Tongue (tissue), 2 donors: Measurements from ENCODE around the gene POLA2. TPM values are rescaled to one million over a fixed set of nuclear protein-coding genes. Genes with fewer than 3 reads are reported as not detected.
"Not testable (repeated sequence)": the region's sequence is repeated elsewhere in the genome, so short reads cannot be mapped to it uniquely, and the experiment has no call there.

ENCODE experiments used
- DNase-seq: peaks from one replicate; pipeline ENCODE4 v3.0.0-alpha.2; 2015
- total RNA-seq: library from RNA; depleted of rRNA; stranded (reverse); fragments of >200 nt; gene quantifications from one replicate; pipeline ENCODE4 v1.2.3, GENCODE V29; 2014

POLA2 gene
- total RNA-seq, 1 donor from 2014 or later: 10.3 TPM

- DNase-seq: no peak
Observed at GRCh38 chr11:65330544-65330943, 68.8 kb downstream of the POLA2 start.

GRCh38 chr11:65332591-65332990, 70.8 kb downstream of the POLA2 start:
- not testable (repeated sequence) for DNase-seq

GRCh38 chr11:65334696-65335295, 73.0 kb downstream of the POLA2 start:
- no peak for DNase-seq

GRCh38 chr11:65338676-65339075, 76.9 kb downstream of the POLA2 start:
- DNase-seq: no peak

GRCh38 chr11:65340226-65340625, 78.5 kb downstream of the POLA2 start:
- DNase-seq: no peak

- DNase-seq: no peak
Observed at GRCh38 chr11:65341856-65342255, 80.1 kb downstream of the POLA2 start.

Other genes starting within 250 kb of the POLA2 start
- gene ARL2, start 247.8 kb upstream of the POLA2 start, total RNA-seq: 131 TPM
- 15.7 TPM for gene SNX15, start 234.5 kb upstream of the POLA2 start, total RNA-seq
- gene SAC3D1, start 220.8 kb upstream of the POLA2 start, total RNA-seq: 8.5 TPM
- gene NAALADL1, start 203.4 kb upstream of the POLA2 start, total RNA-seq: 6.4 TPM
- 4.9 TPM for gene CDCA5, start 177.9 kb upstream of the POLA2 start, total RNA-seq
- 25.5 TPM for gene ZFPL1, start 177.7 kb upstream of the POLA2 start, total RNA-seq
- gene VPS51, start 165.7 kb upstream of the POLA2 start, total RNA-seq: 311 TPM
- 13.2 TPM for gene TM7SF2, start 150.1 kb upstream of the POLA2 start, total RNA-seq
- 3.5 TPM for gene ZNHIT2, start 144.3 kb upstream of the POLA2 start, total RNA-seq
- gene FAU, start 139.8 kb upstream of the POLA2 start, total RNA-seq: 265 TPM
- 38.1 TPM for gene MRPL49, start 139.6 kb upstream of the POLA2 start, total RNA-seq
- 16.4 TPM for gene SYVN1, start 127.4 kb upstream of the POLA2 start, total RNA-seq
- gene SPDYC, start 91.7 kb upstream of the POLA2 start, total RNA-seq: not detected
- gene CAPN1, start 80.0 kb upstream of the POLA2 start, total RNA-seq: 144 TPM
- 14.2 TPM for gene CDC42EP2, start 52.9 kb downstream of the POLA2 start, total RNA-seq
- 41.4 TPM for gene DPF2, start 71.9 kb downstream of the POLA2 start, total RNA-seq
- gene TIGD3, start 92.8 kb downstream of the POLA2 start, total RNA-seq: not detected
- gene SLC25A45, start 120.7 kb downstream of the POLA2 start, total RNA-seq: 4.8 TPM
- 63.4 TPM for gene FRMD8, start 124.7 kb downstream of the POLA2 start, total RNA-seq
- 196 TPM for gene NEAT1, start 160.8 kb downstream of the POLA2 start, total RNA-seq
- 27,133 TPM for gene MALAT1, start 237.1 kb downstream of the POLA2 start, total RNA-seq